Ishikawa (cell line): ENCODE measurements around the gene NEUROG1.

ENCODE experiments used
- CEBPB ChIP-seq: IDR thresholded peaks from 2 replicates; pipeline ENCODE4 v1.6.1; 2012
- CREB1 ChIP-seq: IDR thresholded peaks from 2 replicates; pipeline ENCODE4 v1.6.1; 2012; ENCODE audit warnings: low read depth
- EGR1 ChIP-seq: IDR thresholded peaks from 2 replicates; pipeline ENCODE4 v1.6.1; 2012
- EP300 ChIP-seq: IDR thresholded peaks from 2 replicates; pipeline ENCODE4 v1.6.1; 2012; ENCODE audit warnings: borderline replicate concordance
- FOXM1 ChIP-seq: IDR thresholded peaks from 2 replicates; pipeline ENCODE4 v1.6.1; 2012; ENCODE audit warnings: low read depth, borderline replicate concordance
- NFIC ChIP-seq: IDR thresholded peaks from 2 replicates; pipeline ENCODE4 v1.6.1; 2012
- RAD21 ChIP-seq: IDR thresholded peaks from 2 replicates; pipeline ENCODE4 v1.6.1; 2012; ENCODE audit warnings: low read depth
- TAF1 ChIP-seq: IDR thresholded peaks from 2 replicates; pipeline ENCODE4 v1.6.1; 2012; ENCODE audit warnings: low read depth, mild to moderate bottlenecking
- TCF12 ChIP-seq: IDR thresholded peaks from 2 replicates; pipeline ENCODE4 v1.6.1; 2012; ENCODE audit warnings: low read depth
- TEAD4 ChIP-seq: IDR thresholded peaks from 2 replicates; pipeline ENCODE4 v1.6.1; 2012
- YY1 ChIP-seq: IDR thresholded peaks from 2 replicates; pipeline ENCODE4 v1.6.1; 2012; ENCODE audit warnings: low read depth
- ZBTB7A ChIP-seq: IDR thresholded peaks from 2 replicates; pipeline ENCODE4 v1.6.1; 2012; ENCODE audit warnings: low read depth
- TF ChIP-seq, protein P1 (sequence below): IDR thresholded peaks from 2 replicates; pipeline ENCODE4 v1.6.1; 2012
- TF ChIP-seq, protein P2 (sequence below): IDR thresholded peaks from 2 replicates; pipeline ENCODE4 v1.6.1; 2012
- TF ChIP-seq, protein P3 (sequence below): IDR thresholded peaks from 2 replicates; pipeline ENCODE4 v1.6.1; 2012; ENCODE audit warnings: low read depth, mild to moderate bottlenecking

NEUROG1 gene

DNA sequence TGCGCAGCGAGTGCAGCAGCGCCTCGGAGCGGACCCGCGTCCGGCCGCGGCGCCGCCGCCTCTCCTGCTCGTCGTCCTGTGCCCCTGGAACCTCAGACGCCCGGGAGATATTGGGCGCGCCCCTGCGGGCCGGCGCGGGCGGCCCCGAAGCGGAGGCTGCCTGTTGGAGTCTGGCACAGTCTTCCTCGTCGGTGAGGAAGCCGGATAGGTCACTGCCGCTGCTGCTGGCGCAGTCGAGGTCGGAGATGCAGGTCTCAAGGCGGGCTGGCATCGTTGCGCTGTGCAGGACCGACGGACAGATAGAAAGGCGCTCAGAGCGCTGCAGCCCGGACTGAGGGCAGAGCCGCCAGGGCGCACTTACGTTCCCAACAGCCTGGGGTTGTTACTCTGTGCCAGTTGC, 344 bp downstream of the NEUROG1 start:
- TF ChIP-seq TAF1 (no peak), TEAD4 (no peak), ZBTB7A (no peak), FOXM1 (no peak), EP300 (no peak), TCF12 (no peak), CREB1 (no peak), YY1 (no peak), NFIC (no peak), RAD21 (no peak), EGR1 (no peak), CEBPB (no peak)
- TF ChIP-seq, protein P1, sequence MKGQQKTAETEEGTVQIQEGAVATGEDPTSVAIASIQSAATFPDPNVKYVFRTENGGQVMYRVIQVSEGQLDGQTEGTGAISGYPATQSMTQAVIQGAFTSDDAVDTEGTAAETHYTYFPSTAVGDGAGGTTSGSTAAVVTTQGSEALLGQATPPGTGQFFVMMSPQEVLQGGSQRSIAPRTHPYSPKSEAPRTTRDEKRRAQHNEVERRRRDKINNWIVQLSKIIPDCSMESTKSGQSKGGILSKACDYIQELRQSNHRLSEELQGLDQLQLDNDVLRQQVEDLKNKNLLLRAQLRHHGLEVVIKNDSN = no peak
- TF ChIP-seq, protein P2, sequence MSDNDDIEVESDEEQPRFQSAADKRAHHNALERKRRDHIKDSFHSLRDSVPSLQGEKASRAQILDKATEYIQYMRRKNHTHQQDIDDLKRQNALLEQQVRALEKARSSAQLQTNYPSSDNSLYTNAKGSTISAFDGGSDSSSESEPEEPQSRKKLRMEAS = no peak
- TF ChIP-seq, protein P3, sequence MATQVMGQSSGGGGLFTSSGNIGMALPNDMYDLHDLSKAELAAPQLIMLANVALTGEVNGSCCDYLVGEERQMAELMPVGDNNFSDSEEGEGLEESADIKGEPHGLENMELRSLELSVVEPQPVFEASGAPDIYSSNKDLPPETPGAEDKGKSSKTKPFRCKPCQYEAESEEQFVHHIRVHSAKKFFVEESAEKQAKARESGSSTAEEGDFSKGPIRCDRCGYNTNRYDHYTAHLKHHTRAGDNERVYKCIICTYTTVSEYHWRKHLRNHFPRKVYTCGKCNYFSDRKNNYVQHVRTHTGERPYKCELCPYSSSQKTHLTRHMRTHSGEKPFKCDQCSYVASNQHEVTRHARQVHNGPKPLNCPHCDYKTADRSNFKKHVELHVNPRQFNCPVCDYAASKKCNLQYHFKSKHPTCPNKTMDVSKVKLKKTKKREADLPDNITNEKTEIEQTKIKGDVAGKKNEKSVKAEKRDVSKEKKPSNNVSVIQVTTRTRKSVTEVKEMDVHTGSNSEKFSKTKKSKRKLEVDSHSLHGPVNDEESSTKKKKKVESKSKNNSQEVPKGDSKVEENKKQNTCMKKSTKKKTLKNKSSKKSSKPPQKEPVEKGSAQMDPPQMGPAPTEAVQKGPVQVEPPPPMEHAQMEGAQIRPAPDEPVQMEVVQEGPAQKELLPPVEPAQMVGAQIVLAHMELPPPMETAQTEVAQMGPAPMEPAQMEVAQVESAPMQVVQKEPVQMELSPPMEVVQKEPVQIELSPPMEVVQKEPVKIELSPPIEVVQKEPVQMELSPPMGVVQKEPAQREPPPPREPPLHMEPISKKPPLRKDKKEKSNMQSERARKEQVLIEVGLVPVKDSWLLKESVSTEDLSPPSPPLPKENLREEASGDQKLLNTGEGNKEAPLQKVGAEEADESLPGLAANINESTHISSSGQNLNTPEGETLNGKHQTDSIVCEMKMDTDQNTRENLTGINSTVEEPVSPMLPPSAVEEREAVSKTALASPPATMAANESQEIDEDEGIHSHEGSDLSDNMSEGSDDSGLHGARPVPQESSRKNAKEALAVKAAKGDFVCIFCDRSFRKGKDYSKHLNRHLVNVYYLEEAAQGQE = no peak

DNA sequence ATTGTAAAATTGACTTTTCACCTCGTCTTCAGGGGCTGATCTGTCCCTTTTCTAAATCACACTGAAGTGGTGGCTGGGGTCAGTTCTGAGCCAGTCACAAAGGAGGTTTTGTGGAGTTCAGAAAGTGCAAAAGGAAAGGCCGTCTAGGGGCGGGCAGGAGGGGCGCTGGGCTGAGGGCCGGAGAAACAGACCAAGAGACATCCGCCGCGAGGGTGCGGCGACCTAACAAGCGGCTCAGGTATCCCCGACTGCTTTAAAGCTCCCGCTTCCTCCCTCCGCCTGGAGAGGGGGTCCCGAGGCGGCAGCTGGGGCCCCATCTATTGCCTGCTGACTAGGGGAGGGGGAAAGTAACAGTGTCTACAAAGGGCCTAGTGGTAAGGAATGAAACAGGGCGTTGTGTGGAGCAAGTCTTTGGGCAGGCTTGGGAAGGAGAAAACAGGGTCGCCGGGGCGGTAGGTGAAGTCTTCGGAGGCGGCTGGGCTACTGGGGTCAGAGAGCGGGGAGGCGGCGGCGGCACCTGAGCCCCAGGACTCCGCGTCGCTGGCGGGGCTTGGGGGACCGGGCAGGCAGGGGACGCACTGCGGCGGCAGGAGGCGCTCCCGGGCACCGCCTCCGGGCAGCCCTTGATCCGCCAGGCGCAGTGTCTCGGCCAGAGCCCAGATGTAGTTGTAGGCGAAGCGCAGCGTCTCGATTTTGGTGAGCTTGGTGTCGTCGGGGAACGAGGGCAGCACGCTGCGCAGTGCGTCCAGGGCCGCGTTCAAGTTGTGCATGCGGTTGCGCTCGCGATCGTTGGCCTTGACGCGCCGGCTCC, 950 bp downstream of the NEUROG1 start:
- no peak for TF ChIP-seq RAD21
- TF ChIP-seq, protein P3 = no peak
- TF ChIP-seq EP300 = no peak
- no peak for TF ChIP-seq CREB1
- TF ChIP-seq, protein P1 = no peak
- TF ChIP-seq YY1 = no peak
- no peak for TF ChIP-seq TAF1
- no peak for TF ChIP-seq TCF12
- no peak for TF ChIP-seq TEAD4
- no peak for TF ChIP-seq FOXM1
- no peak for TF ChIP-seq EGR1
- TF ChIP-seq ZBTB7A = no peak
- no peak for TF ChIP-seq CEBPB
- no peak for TF ChIP-seq NFIC
- TF ChIP-seq, protein P2 = no peak

DNA sequence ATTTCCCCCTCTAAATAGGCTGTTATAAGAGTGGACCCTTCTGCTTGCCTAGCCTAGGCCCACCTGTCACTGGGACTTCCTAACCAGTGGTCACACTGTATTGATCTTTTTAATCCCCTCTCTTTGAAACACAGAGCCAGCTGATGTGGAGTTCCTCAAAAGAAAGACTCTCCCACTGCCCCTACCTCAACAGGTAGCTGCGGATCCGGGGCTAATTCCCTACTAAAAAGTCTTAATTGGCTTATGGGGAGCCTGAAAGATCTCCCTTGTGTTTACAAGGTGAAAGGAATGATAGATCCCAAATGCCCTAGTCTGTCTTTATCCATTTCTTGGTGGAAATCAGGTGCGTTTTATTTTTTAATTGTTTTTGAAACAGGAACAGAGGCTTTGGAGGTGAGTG, 2.0 kb downstream of the NEUROG1 start:
- TF ChIP-seq, protein P1 = no peak
- TF ChIP-seq TAF1 (no peak), FOXM1 (no peak), CREB1 (no peak), TCF12 (no peak), EP300 (no peak), RAD21 (no peak), NFIC (no peak), CEBPB (no peak), EGR1 (no peak), TEAD4 (no peak)
- TF ChIP-seq, protein P3 = no peak
- TF ChIP-seq, protein P2 = no peak
